GM18502 (cell line): ENCODE measurements around the gene CADM2.

Experiments used
- ATAC-seq: cut with Tn5 transposase; IDR thresholded peaks from one replicate; pipeline ENCODE4 v1.9.1; 2021; ENCODE audit warnings: mild to moderate bottlenecking; ENCODE audit not compliant: unreplicated experiment, poor library complexity

The CADM2 gene

DNA sequence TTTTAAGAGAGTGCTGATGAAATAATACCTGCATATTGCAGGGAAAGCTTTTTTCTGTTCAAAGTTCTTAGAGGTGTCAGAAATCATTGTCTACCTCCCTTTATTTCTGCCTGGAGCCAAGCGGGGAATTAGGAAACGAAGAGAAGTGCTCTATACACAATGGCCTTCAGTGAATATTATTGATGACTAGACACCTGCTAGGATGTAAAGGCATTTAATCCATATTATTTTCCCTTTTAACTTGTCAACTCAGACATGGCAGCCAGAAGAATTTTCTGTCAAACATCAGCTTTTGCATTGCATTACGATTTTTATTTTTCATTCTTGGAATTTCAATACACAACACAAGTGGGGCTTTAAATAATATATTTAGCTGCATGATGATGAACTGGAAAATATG, 24.7 kb downstream of the CADM2 start:
- ATAC-seq, result no peak

DNA sequence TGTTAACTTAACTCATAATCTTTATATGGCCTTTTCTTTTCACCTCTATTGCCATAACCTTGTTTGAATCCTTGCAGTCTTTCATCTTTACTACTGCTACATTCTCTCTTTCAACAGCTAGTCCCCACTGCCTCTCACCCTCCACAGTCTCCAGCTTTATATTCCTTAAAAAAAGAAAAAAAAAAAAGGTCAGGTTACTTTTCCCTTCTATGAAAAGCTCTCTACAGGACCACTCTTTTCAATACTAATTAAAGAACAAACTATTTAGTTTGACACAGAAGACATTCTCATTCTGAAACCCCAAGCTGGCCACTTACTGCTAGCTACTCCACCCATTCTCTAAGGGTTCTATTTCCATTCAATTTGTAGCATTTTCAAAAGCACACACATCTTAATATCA, 25.6 kb downstream of the CADM2 start:
- no peak for ATAC-seq

DNA sequence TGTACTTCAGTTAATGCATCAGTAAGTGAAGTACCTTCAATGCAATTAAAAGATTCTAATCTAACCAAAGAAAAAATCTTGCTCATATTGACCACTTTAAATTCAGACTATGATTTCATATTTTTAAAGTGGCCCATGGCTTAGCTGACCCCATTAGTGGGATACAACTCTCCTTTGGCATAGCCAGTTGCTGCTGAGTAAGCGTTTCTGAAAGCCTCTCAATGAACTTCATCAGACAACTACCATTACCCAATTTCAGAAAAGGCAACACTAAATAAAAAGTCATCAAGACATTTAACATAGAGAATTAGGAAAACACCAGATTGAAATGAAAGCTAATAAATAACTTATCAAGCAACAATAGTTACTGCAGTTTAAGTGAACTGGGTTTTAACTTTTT, 27.0 kb downstream of the CADM2 start:
- no peak for ATAC-seq

DNA sequence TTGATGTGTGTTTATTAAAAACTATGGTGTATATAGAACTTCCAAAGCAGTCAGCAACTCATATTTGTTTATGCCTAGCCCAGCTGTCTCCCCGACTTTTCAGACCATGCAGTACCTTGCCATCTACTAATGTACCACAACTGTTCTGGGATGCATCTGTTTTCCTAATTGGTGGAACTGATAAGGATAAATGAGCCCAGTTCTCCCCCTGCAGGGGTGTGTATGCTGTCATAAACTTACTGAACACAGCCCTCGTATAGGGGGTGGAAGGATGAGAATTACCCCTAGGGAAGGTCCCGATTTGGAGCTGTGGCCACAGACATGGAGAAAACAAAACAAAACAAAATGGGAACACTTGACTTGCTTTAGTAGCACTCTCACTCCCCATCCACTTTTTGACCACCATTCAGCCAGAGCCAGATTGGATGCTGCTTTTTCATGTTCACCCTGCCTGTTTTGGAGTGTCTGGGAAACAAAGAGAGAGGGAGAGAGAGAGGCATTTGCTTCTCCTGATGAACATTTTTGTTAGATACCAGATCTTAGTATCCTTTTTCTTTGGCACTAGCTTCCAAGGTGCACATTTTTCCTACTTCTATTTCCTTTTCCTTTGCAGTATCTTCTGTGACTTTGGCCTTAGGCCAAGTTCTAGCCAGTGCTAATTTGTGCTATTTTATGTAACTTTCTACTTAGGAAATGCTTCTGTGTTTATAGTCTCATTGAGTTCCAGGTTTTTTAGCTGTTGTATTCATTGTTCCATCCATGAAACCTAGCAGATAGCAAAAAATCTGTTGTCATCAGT, 29.1 kb downstream of the CADM2 start:
- ATAC-seq, result no peak

DNA sequence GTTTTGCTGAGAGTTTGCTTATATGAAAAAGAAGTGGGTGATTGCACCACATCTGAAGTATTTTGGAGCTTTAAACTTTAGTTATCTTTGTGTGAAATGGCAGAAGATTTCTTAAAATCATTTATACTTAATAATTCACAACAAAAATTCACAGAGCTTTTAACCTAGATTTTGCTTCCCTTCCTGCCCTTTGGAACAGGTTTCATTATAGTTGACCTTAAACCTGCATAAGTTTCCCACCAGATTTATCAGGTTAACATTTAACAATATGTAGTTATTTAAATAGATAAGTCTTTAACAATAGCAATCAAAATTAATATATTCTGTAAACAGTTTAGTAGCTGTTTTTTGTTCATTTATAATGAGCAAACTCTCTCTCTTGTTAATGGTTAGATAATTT, 30.3 kb downstream of the CADM2 start:
- no peak for ATAC-seq

DNA sequence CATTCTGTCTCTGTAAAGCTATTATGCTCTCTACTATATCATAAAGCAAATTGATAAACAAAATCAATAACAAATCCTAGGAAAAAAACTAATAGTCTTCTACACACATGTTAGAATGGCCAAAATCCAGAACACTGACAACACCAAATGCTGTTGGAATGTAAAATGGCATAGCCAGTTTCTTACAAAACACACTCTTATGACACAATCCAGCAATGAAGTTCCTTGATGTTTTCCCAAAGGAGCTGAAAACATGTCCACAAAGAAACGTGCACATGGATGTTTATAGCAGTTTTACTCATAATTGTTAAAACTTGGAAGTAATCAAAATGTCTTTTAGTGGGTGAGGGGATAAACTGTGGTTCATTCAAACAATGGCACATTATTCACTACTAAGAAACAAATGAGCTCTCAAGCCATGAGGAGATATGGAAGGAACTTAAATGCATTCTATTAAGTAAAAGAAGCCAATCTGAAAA, 32.7 kb downstream of the CADM2 start:
- no peak for ATAC-seq

DNA sequence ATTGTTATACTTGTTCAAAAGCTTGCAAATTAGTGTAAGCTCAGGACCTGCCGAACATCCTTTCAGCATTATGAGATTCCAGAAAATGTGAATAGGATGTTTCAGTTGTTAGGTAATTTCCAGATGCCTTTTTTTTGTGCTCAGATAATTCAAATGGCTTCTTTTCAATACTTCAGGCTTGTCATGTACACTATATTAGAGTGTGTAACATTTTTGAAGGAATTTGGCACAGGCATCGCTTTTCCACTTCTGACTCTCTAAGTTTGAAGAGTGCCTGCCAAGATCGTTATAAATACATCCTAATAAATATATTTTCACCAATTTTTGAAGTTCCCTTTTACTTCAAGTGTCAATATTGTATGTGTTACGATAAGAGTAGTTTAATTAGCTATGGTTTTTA, 35.2 kb downstream of the CADM2 start:
- ATAC-seq, result no peak

DNA sequence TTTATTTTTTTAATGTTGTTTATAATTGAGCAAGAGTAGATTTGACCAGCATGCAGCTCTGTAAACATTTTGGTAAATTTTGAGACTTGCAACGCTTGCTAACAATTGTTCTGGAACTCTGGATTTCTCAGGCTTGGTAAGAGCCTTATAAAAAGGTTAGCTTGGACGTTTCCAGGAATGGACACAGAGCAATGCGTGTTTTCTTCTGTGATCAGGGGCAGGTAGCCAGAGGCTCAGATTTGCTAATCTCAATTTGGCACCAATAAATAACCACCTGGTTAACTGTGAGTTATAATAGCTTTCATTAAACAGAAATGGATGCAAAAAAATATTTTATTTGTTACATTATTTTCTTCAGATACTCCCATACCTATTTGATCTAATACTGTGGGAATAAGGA, 39.8 kb downstream of the CADM2 start:
- ATAC-seq, result no peak

DNA sequence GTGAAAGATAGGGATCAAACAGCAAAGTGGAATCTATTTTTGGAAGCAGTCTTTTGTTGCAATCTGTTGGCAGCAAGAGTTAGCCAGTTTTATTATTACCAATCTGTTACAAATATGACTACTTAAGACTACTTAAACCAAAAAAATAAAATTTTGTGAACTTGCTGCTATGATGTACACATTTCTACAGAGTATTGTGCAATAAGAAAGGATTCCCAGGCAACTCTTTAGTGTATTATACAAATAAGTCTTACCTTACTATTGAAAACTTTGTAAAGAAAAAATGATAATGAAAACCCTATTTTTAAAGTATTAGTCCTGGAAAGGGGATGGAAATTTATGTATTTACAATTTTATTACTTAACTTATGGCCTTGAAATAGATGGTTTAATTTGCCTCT, 44.7 kb downstream of the CADM2 start:
- ATAC-seq, result no peak

DNA sequence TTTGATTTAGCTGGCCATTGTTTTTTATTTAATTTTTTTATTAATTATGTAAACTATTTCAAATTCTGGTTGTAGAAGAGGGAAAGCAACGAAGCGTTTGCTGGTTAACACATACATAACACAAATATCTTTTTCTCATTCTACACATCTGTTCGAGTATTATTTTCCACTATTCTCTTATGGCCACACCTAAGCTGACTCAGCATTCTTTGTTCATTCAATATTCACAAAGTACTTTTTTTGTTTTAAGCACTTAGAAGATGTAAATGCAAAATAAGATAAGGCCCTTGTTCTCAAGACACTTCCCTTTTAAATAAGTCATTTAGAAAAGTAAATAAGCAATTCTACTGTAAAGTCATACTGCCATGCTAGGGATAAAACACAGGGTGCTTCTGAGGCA, 45.4 kb downstream of the CADM2 start:
- no peak for ATAC-seq

DNA sequence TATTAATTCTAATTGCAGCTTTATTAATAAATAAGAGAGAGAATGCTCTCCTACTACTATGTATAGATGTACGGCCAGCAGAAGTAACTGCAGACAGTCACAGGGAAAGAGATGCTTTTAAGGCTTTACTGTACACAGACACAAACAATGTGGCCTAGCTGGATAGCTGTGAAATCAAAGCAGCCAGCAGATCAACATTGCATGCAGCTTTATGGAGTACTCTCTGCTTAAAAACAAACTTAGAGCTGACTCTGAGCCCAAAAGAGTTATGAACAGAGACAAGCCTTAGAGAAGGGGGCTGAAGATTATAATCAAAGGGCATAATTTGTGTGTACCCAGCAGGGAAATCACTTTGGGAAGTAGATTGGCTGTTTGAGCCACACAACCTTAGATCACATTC, 47.2 kb downstream of the CADM2 start:
- no peak for ATAC-seq

DNA sequence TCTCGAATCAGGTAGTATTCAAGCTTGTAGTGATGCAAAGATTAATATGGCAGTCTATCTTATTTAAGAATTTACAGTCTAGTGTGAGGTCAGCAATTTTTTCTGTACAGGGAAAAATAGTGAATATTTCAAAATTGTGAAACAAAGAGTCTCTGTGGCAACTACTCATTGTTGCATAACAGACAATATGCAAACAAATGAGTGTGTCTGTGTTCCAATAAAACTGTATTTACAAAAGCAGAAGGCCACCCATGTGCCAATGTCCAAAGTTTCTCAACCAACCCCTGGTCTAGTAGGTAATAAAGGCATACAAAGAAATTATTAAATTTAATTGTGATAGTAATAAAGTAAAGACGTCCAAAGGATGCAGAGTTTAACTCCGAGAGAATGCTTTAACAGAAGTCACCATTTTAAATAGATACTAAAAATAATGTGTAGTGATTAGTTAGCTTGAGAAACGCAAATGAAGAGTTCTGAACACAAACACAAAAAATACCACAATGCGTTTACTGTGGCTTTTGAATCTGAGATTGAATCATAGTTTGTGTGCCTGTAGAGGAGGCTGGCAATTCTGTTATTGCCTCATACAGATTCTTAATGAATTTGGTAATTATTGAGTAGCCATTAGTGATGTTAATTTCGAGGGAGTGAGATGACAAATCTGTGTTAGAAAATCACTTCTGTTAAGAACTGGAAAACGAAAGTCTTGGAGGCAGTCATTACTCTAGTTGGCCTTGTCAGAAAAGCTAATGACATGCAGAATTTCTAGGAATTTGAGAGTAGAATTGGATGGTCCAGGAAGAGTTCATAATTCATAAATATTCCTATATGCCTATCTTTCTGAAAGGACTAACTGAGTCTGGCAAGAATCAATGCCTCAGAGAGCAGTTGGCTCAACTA, 48.7 kb downstream of the CADM2 start:
- no peak for ATAC-seq

DNA sequence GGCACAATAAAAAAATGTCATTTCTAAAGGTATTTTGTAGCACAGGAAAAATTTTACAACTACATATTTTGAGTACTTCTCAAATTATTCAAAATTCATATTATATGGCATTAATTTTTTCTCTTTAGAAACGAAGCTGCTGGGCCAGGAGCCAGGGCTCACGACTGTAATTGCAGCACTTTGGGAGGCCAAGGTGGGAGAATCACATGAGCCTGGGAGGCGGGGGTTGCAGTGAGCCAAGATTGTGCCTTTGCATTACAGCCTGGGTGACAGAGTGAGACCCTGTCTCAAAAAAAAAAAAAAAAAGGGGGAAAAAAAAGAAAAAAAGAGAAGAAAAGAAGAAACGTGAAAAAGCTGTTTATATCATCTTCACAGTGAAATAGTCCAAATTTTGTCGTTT, 62.0 kb downstream of the CADM2 start:
- no peak for ATAC-seq

DNA sequence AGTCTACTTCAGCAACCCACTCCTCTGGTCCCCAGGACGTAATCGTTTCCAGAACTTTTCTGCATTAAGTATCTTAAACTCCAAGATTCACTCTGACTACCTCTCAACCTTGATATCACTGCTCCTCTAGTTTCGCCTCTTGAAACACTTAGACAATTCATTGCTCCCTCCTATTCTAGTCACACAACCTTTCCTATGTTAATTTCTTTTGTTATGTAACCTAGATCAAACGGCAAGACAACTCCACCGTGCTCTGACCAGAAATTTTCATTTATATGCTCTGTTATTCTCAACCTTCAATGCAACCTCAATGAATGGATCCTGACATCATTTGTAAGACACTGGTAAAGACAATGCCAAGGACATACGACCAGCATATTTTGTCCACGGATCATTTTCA, 71.3 kb downstream of the CADM2 start:
- no peak for ATAC-seq

DNA sequence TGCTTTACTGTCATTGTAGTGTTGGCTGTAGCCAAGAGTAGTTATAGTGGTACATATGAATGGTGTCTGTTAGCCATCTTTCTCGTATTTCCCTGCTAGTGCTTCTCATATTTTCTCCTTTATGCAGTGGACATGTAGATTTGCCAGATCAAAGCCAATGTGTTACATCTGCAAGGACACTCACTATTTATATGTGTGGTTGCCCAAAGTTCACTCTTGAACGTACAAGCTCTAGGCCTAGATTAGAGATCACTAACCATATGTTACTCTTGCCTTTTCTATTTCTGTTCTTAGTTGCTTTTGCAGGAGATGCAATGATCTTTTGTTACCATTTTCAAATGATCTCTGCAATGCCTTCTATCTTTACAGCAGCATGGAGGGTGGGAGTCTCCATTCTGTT, 78.4 kb downstream of the CADM2 start:
- ATAC-seq, result no peak

DNA sequence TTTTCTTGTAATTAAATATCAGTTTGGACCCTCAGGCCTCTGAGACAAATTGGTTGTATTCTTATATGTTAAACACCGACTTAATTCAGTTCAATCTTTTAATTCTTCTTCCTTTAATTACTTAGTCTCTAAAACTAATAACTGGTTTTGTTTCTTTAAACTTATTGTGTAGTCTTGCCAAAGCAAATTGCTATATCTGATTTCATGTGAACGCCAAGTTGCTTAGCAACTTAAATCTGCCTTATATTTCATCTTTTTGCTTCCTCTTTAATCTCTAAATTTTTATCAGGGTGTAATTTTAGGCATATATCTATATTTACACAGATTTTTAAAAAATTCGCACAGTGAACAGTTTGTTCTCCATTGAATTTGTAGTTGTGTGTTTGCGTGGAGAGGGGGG, 82.2 kb downstream of the CADM2 start:
- ATAC-seq, result no peak

DNA sequence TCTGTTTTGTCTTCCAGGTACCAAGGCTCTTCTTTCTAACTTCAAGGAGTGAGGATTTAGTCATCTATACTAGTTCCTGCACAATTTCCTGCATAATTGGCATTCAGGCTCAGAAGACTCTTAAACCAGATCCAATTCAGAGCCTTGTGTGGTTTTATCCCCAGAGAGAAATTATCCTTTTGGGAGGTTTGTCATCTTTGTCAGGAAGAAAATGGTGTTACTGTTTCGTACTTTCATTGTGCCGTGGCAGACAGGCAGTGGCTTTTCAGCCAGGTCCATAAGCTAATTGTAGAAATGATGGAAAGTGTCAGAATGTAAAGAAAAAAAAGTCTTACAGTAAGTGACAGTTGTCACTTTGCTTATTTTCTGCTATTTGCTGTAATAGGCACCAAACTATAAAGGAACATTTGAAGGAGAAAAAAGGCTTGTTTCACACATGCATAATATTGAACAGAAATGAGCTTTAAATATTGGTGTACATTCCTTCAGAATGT, 82.8 kb downstream of the CADM2 start:
- ATAC-seq, result no peak

DNA sequence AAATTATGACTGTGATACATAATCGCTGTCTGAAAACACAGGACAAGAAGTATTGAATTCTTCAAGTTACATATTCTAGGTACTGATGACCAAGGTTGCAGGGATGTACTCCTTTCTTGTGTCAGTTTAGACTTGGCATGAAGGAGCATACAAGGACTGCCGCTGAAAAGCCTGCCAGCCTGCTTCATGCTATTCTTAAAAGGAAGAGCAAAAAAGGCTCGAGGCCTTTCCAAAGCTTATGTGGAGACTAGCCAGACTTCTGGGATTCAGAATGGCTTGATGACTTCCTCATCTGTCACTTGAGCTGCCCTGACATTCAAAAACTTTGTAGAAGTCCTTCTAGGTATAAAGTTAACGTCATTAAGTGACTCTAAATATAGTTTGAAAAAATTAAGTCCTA, 92.0 kb downstream of the CADM2 start:
- ATAC-seq, result no peak

DNA sequence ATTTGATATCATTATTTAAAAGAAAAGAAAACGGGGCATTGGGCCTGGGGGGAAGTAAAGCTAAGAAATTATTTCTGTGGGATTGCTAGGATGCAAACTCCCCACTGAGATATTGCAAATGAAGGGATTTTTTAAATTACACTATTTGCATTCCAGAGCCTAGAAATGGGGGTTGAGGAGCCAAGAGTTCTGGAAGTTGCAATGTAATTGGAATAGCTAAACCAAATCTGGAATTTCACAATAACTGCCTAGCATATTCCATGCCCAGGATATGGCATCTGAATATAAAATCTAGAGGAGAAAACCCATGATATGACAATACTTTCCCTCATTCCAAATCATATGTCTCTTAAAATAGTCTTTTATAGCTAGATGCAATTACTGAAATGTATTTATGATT, 93.0 kb downstream of the CADM2 start:
- ATAC-seq, result no peak

DNA sequence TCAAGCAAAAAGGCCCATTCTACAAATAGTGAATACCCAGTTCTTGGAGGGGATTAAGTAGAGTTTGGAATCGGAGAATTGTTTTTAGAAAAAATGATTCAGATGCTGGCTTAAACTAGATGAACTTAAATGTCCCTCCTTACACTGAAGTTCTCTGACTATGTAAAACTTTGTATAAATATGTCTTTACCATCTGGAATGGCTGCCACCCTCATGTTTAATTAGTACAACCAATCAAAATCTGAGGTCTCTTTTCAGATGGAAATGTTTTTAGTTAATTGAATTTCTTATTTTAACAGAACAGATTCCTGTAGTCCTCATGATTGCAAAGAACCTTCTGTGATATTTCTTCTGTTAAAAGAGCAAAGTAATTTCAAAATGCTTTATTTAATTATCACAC, 94.8 kb downstream of the CADM2 start:
- ATAC-seq, result no peak

DNA sequence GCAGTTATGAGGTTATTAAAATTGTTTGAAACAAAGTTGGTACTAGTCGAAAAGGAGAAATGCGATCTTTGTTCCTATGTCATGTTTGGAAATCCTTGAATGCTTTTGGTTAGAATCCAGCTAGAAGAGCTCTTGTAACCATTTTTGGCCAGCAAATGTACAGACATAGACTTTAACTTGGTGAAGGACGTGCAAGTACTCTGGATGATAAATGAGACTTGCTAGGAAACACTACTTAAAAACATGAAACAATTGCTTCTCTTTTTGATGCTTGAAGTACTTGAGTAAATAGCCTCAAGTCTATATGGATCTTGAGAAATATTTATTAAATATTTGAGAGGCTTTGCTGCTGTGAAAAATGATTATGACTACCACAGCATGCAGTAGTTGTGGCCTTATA, 95.8 kb downstream of the CADM2 start:
- no peak for ATAC-seq
